ENCODE measurements around the gene ERGIC2. TPM values are rescaled to one million over a fixed set of nuclear protein-coding genes. Genes with fewer than 3 reads are reported as not detected.
"Not testable (repeated sequence)": the region's sequence is repeated elsewhere in the genome, so short reads cannot be mapped to it uniquely, and the experiment has no call there.

ERGIC2 gene
- total RNA-seq, 1 experiment from 2014 or later, result 111 TPM

DNA sequence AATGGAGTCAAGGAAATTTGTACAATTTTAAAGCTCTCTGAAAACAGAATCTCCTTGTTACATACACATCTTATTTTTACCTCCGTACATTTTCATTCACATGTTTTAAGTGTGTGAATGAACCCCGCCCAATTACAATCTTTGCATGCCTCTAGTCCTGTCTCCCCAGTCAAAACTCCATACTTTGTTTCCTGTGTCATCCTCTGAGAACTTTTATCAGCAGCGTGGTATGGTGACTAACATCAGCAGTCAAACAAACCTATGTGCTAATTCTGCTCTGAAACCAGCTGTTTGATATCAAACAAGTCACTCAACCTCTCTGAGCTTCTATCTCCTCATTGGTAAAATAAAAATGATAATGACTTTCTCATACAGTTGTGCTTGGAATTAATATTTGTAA, 15.8 kb upstream of the ERGIC2 start:
- no peaks in the 10 kb centered on the region for H3K36me3 Mint-ChIP-seq (ENCODE audit: insufficient read depth, unreplicated experiment)
- no peak for DNase-seq
- POLR2A ChIA-PET, result no interaction called here
- TF ChIP-seq, protein P1, sequence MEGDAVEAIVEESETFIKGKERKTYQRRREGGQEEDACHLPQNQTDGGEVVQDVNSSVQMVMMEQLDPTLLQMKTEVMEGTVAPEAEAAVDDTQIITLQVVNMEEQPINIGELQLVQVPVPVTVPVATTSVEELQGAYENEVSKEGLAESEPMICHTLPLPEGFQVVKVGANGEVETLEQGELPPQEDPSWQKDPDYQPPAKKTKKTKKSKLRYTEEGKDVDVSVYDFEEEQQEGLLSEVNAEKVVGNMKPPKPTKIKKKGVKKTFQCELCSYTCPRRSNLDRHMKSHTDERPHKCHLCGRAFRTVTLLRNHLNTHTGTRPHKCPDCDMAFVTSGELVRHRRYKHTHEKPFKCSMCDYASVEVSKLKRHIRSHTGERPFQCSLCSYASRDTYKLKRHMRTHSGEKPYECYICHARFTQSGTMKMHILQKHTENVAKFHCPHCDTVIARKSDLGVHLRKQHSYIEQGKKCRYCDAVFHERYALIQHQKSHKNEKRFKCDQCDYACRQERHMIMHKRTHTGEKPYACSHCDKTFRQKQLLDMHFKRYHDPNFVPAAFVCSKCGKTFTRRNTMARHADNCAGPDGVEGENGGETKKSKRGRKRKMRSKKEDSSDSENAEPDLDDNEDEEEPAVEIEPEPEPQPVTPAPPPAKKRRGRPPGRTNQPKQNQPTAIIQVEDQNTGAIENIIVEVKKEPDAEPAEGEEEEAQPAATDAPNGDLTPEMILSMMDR (IDR thresholded peaks at IDR 0.05; ENCODE audit: insufficient read depth in 1 of 2, low read depth in 1 of 2, low read length in 1 of 2, severe bottlenecking in 1 of 2, unreplicated experiment in 1 of 2), result no peak
- no peak overlapping the region for H3K4me3 Mint-ChIP-seq (ENCODE audit: unreplicated experiment)
- no peaks in the 10 kb centered on the region for H3K9me3 Mint-ChIP-seq (ENCODE audit: unreplicated experiment)
- H3K27ac Mint-ChIP-seq (ENCODE audit: unreplicated experiment), result no peak overlapping the region
- Histone ChIP-seq H3K27me3 (replicated peaks; ENCODE audit: control insufficient read depth, insufficient read depth, low read length) (no peaks in the 10 kb centered on the region), H3K36me3 (ENCODE audit: control insufficient read depth, insufficient read depth, low read length) (no peaks in the 10 kb centered on the region), H3K9me3 (no peaks in the 10 kb centered on the region), H3K4me1 (no peaks in the 10 kb centered on the region), H3K4me3 (ENCODE audit: low read depth, low read length) (no peak overlapping the region)
- intact Hi-C loops (cut with micrococcal nuclease; ENCODE audit: unreplicated experiment), result no loop called here
- CTCF ChIA-PET, result no interaction called here
- BruUV-seq (replicated peaks), result no TSS peak
- H3K4me1 Mint-ChIP-seq (ENCODE audit: low read depth, unreplicated experiment), result no peaks in the 10 kb centered on the region
- H3K27me3 Mint-ChIP-seq (ENCODE audit: insufficient read depth, unreplicated experiment), result no peaks in the 10 kb centered on the region

DNA sequence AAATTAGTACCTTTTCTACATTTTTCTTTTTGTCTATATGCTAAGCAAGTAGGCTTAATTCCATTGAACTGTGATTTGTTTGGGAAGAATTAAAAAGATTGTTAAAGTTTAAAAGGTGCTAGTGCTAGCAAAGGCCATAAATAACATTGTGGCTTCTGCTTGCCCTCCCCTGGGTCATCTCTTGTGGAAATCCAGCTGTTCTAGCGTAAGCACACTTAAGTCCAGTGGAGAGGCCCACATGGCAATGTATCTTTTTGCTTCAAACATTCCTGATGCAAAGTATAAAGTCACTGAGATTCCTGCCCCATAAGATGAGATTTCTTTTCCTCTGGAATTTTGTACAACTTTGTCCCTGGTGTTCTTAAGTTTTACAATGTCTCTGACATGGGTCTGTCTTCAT, 14.4 kb upstream of the ERGIC2 start:
- Mint-ChIP-seq H3K27me3 (ENCODE audit: insufficient read depth, unreplicated experiment) (no peaks in the 10 kb centered on the region), H3K36me3 (ENCODE audit: insufficient read depth, unreplicated experiment) (no peaks in the 10 kb centered on the region), H3K27ac (ENCODE audit: unreplicated experiment) (no peak overlapping the region), H3K4me3 (ENCODE audit: unreplicated experiment) (no peak overlapping the region), H3K4me1 (ENCODE audit: low read depth, unreplicated experiment) (no peaks in the 10 kb centered on the region), H3K9me3 (ENCODE audit: unreplicated experiment) (no peaks in the 10 kb centered on the region)
- no TSS peak for BruUV-seq (replicated peaks)
- no peaks in the 10 kb centered on the region for H3K36me3 ChIP-seq (ENCODE audit: control insufficient read depth, insufficient read depth, low read length)
- DNase-seq, result no peak
- ChIA-PET POLR2A (no interaction called here), CTCF (no interaction called here)
- H3K4me3 ChIP-seq (ENCODE audit: low read depth, low read length), result no peak overlapping the region
- H3K4me1 ChIP-seq, result no peaks in the 10 kb centered on the region
- TF ChIP-seq, protein P1 (IDR thresholded peaks at IDR 0.05; ENCODE audit: insufficient read depth in 1 of 2, low read depth in 1 of 2, low read length in 1 of 2, severe bottlenecking in 1 of 2, unreplicated experiment in 1 of 2), result no peak
- no peaks in the 10 kb centered on the region for H3K27me3 ChIP-seq (replicated peaks; ENCODE audit: control insufficient read depth, insufficient read depth, low read length)
- intact Hi-C loops (cut with micrococcal nuclease; ENCODE audit: unreplicated experiment), result no loop called here
- H3K9me3 ChIP-seq, result no peaks in the 10 kb centered on the region

DNA sequence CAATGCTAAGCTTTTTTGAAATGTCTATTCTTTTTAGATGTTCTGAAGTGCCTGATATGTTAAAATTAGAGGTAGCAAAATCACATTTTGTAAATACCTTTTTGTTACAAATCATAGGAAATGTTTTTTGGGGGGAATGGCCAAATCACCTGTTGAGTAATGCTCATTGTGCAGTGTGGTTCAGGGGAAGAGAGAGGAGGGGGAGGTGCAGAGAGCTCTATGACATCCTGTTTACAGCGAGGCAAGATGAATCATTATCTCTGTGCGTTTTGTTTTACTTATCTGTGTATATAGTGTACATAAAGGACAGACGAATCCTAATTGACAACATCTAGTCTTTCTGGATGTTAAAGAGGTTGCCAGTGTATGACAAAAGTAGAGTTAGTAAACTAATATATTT, 9.4 kb upstream of the ERGIC2 start:
- H3K27me3 Mint-ChIP-seq (ENCODE audit: insufficient read depth, unreplicated experiment); intact Hi-C loops (cut with micrococcal nuclease; ENCODE audit: unreplicated experiment); H3K36me3 Mint-ChIP-seq (ENCODE audit: insufficient read depth, unreplicated experiment); H3K27ac Mint-ChIP-seq (ENCODE audit: unreplicated experiment); POLR2A ChIA-PET; H3K4me1 ChIP-seq; H3K9me3 Mint-ChIP-seq (ENCODE audit: unreplicated experiment); H3K4me3 ChIP-seq (ENCODE audit: low read depth, low read length); CTCF ChIA-PET; H3K9me3 ChIP-seq; H3K27me3 ChIP-seq (replicated peaks; ENCODE audit: control insufficient read depth, insufficient read depth, low read length); H3K36me3 ChIP-seq (ENCODE audit: control insufficient read depth, insufficient read depth, low read length); H3K4me1 Mint-ChIP-seq (ENCODE audit: low read depth, unreplicated experiment); H3K4me3 Mint-ChIP-seq (ENCODE audit: unreplicated experiment); BruUV-seq (replicated peaks); DNase-seq: not testable (repeated sequence)

DNA sequence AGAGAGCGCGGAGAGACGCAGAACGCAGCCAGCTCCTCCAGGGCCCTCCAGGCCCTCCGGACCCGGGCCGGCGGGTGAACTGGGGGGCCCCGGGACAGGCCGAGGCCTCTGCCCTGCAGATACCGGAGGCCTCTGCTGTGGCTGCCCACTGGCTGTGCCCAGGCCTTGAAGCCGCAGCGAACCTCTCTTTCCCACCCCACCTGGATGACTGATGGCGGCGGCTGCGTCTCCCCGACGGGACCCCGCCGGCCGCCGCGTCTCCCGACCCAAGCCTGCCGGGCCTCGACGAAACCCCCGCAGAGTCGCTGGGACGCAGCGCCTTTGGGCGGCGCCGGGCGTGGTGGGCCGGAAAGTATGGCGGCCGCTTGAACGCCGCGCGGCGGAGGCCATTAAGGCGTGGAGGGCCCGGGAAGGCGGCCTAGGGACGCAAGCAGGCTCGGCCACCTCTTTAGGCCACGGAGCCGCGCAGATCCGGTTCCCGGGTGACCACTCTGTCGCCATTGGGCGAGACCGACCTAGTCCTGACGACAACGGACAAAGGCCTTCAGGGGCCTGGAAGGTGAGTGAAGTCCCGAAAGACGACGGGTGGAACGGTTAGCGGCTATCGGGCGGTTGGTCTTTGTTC, 8.4 kb upstream of the ERGIC2 start:
- Histone ChIP-seq H3K4me3 (ENCODE audit: low read depth, low read length) (no peak overlapping the region), H3K4me1 (no peaks in the 10 kb centered on the region), H3K9me3 (no peaks in the 10 kb centered on the region), H3K36me3 (ENCODE audit: control insufficient read depth, insufficient read depth, low read length) (no peaks in the 10 kb centered on the region), H3K27me3 (replicated peaks; ENCODE audit: control insufficient read depth, insufficient read depth, low read length) (no peaks in the 10 kb centered on the region)
- CTCF ChIA-PET, result no interaction called here
- no TSS peak for BruUV-seq (replicated peaks)
- POLR2A ChIA-PET, result no interaction called here
- TF ChIP-seq, protein P1 (IDR thresholded peaks at IDR 0.05; ENCODE audit: insufficient read depth in 1 of 2, low read depth in 1 of 2, low read length in 1 of 2, severe bottlenecking in 1 of 2, unreplicated experiment in 1 of 2), result no peak
- H3K4me3 Mint-ChIP-seq (ENCODE audit: unreplicated experiment), result no peak overlapping the region
- H3K27ac Mint-ChIP-seq (ENCODE audit: unreplicated experiment), result no peak overlapping the region
- no peaks in the 10 kb centered on the region for H3K36me3 Mint-ChIP-seq (ENCODE audit: insufficient read depth, unreplicated experiment)
- no peaks in the 10 kb centered on the region for H3K27me3 Mint-ChIP-seq (ENCODE audit: insufficient read depth, unreplicated experiment)
- intact Hi-C loops (cut with micrococcal nuclease; ENCODE audit: unreplicated experiment), result no loop called here
- DNase-seq, result no peak
- H3K9me3 Mint-ChIP-seq (ENCODE audit: unreplicated experiment), result no peaks in the 10 kb centered on the region
- H3K4me1 Mint-ChIP-seq (ENCODE audit: low read depth, unreplicated experiment), result no peaks in the 10 kb centered on the region

DNA sequence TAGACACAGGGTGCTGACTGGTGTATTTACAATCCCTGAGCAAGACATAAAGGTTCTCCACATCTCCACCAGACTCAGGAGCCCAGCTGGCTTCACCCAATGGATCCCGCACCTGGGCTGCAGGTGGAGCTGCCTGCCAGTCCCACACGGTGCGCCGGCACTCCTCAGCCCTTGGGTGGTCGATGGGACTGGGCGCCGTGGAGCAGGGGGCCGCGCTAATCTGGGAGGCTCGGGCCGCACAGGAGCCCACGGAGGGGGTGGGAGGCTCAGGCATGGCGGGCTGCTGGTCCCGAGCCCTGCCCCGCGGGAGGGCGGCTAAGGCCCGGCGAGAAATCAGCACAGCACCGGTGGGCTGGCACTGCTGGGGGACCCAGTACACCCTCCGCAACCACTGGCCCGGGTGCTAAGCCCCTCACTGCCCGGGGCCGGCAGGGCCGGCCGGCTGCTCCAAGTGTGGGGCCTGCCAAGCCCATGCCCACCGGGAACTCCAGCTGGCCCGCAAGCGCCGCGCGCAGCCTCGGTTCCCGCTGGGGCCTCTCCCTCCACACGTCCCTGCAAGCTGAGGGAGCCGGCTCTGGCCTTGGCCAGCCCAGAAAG, 5.2 kb upstream of the ERGIC2 start:
- H3K27ac Mint-ChIP-seq (ENCODE audit: unreplicated experiment); CTCF ChIA-PET; DNase-seq; POLR2A ChIA-PET; H3K9me3 Mint-ChIP-seq (ENCODE audit: unreplicated experiment); H3K27me3 Mint-ChIP-seq (ENCODE audit: insufficient read depth, unreplicated experiment); intact Hi-C loops (cut with micrococcal nuclease; ENCODE audit: unreplicated experiment); H3K4me3 ChIP-seq (ENCODE audit: low read depth, low read length); H3K4me1 Mint-ChIP-seq (ENCODE audit: low read depth, unreplicated experiment); H3K27me3 ChIP-seq (replicated peaks; ENCODE audit: control insufficient read depth, insufficient read depth, low read length); H3K4me3 Mint-ChIP-seq (ENCODE audit: unreplicated experiment); H3K36me3 ChIP-seq (ENCODE audit: control insufficient read depth, insufficient read depth, low read length); H3K4me1 ChIP-seq; H3K9me3 ChIP-seq; H3K36me3 Mint-ChIP-seq (ENCODE audit: insufficient read depth, unreplicated experiment); BruUV-seq (replicated peaks): not testable (repeated sequence)

Measured in Caco-2 (cell line).